GM18520 (cell line): ENCODE results near the gene UBE2E1.
A peak's percentile ranks its signal among the peaks of the same experiment; 100 is the strongest.
"Not testable (repeated sequence)": the region's sequence is repeated elsewhere in the genome, so short reads cannot be mapped to it uniquely, and the experiment has no call there.

Experiments
- ATAC-seq: cut with Tn5 transposase; IDR thresholded peaks from one replicate; pipeline ENCODE4 v1.9.1; 2021; ENCODE audit not compliant: unreplicated experiment

The UBE2E1 gene

GRCh38 chr3:23845326-23846216 is 39.8 kb downstream of the UBE2E1 start:
- no peak for ATAC-seq

- not testable (repeated sequence) for ATAC-seq
These were observed 43.7 kb downstream of the UBE2E1 start for GRCh38 chr3:23849462-23849861.

DNA sequence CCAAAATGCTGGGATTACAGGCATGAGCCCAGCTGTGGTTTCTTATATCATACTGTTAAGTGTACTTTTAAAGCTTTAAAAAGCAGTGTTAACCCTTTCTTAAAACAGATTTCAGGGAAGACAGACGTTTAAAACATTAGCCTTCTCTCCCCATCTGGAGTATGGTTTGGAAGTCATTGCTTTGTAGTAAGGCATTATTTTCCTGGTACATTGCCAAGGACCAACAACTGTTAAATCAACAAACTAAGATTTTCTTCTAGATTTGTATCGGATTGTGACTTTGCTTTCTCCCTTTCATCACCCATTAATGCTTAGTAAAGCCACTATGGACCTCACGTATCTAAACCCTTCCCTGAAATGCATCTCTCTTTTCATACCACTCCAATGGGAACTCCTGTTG is 50.5 kb downstream of the UBE2E1 start:
- ATAC-seq: no peak

- no peak for ATAC-seq
These were observed 53.4 kb downstream of the UBE2E1 start for GRCh38 chr3:23859012-23859743.

DNA sequence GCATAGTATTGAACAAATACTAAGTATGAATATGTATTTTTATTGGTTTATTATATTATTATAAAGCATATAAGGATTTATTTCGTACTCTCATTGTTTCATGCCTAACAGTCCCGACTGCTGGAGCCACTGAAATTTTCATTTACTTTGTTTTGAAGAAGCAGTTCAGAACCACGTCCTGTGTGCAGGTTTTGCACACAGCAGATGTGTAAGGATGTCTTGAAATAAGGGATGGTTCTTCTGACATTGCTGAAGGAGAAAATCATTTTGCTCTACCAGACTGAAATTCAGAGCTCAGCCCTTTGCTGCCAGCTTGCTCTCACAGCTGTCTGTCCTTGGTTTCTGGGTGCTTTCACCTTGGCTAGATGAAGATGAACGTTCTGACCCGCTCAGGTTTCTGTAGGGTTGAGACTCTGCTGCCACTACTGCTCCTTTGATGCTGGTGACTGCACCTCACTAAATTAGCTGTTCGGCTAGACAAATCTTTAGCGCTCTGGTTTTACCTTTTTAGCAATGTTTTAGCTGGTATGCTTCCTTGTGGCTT is 54.2 kb downstream of the UBE2E1 start:
- no peak for ATAC-seq

DNA sequence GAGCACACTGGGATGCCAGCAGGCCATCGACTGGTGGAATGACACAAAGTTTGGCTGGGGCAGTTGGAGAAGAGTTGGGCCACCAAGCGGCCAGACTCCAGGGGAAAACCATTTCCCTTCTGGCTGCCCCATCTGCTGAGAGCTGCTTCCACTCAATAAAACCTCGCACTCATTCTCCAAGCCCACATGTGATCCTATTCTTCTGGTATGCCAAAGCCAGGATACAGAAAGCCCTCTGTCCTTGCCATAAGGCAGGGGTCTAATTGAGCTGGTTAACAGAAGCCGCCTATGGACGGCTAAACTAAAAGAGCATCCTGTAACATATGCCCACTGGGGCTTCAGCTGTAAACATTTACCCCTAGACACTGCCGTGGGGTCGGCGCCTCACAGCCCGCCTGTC is 55.9 kb downstream of the UBE2E1 start:
- no peak for ATAC-seq

DNA sequence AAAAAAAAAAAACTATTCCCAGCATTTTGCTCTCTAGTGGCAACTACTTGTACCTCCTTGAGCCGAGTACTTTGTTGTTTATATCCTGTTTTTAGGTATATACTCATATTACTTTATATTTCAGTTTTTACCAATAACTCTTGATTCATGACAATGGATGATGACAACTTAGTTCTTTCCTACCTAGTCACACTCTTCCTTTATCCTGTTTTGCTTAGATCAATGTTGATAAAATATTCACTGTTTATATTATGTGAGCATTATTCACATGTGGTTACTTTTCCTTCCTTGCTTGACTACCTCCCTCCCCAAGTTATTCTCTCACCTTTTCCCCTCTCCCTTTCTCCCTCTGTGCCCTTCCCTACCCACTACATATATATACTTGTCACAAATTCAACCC is 57.3 kb downstream of the UBE2E1 start:
- ATAC-seq: no peak

DNA sequence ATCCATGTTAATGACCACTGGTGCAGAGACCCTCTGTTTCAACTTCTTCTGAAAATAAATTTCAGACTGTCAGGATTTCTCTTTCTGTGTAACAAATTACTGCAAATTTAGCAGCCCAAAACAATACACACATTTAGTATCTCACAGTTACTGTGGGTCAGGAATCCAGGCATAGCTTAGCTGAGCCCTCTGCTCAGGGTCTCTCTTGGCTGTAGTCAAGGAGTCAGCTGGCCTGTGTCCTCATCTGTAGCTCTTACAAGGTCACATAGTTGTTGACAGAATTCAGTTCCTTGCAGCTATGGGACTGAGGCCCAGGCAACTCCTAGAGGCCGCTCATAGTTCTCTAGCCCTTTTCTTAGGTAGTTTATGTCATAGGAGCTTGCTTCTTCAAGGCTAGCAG is 59.2 kb downstream of the UBE2E1 start:
- ATAC-seq: no peak

DNA sequence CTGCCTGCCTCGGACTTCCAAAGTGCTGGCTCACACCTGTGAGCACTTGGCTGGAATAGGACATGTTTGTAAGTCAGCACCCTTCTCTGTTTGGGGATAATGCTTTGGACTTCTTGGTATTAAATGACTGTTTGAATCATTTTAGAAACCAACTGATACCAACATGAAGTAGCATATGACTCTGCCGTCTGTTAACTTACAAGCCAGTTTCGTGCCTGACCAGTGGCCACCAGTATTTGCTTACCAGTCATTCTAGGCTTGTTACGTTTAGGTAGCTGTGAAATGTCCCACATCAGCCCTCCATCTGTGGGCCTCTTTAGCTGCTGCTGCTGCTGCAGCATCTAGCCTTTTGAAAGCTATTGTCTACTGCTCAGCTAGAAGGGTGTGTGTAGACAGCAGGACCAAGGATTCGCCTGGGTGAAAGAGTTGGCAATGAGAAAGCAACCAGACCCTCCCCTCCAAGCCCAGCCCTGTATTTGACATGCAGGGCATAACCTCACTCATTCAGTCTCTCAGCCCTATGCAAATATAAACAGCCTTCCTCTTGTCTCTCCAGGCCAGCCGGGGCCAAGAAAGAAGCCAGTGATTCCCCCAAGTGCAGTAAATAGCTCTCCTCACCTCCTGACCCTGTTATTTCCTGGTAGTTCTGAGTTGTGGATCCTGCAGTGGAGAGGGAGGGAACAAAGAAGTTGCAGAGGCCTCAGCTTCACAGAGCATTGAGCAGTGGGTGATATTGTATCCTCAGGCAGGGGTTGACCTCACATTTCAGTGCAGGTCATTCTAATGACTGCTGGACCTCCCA is 60.0 kb downstream of the UBE2E1 start:
- peak; percentile 96 for ATAC-seq

DNA sequence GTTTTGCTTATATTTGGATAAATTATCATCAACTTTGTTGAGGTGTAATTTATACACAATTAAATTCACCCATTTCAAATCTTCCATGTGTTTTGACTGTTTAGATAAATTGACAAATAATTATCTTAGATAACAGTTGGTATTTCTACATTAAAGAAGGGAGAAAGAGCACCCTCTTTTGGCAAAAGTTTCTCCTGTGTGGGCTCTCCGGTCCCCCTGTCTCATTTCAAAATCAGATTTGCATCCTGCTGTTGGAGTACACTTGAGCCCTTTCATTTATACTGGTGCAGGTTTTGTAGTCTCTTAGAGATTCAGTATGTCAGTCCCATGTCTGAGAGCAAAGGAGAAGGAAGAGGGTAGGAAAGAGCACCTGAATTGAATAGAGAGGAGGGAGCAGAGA is 61.6 kb downstream of the UBE2E1 start:
- ATAC-seq: no peak

DNA sequence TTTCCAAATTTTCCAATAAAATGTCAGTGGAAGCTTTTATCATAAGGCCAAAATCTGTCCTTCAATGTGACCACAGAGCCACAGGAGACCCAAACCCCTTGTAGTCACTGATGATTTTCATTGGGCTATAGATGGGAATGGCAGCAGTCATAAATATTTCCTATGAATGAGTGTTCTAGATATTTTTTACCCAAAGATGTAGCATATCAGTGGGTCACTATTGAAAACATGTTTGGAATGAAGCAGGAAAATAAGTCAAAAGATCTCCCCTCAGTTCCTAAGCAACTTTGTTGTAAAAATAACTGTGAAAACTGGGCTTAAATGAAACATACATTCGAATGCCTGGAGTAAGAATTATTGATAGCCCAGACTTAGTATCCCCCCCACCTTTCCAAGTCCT is 62.1 kb downstream of the UBE2E1 start:
- no peak for ATAC-seq

- ATAC-seq: no peak
These were observed 64.4 kb downstream of the UBE2E1 start for GRCh38 chr3:23869977-23870662.

GRCh38 chr3:23870663-23871043 is 64.9 kb downstream of the UBE2E1 start:
- not testable (repeated sequence) for ATAC-seq

GRCh38 chr3:23871361-23871760 is 65.6 kb downstream of the UBE2E1 start:
- ATAC-seq: not testable (repeated sequence)

GRCh38 chr3:23872330-23872729 is 66.6 kb downstream of the UBE2E1 start:
- no peak for ATAC-seq

- no peak for ATAC-seq
These were observed 68.2 kb downstream of the UBE2E1 start for GRCh38 chr3:23873941-23874340.

DNA sequence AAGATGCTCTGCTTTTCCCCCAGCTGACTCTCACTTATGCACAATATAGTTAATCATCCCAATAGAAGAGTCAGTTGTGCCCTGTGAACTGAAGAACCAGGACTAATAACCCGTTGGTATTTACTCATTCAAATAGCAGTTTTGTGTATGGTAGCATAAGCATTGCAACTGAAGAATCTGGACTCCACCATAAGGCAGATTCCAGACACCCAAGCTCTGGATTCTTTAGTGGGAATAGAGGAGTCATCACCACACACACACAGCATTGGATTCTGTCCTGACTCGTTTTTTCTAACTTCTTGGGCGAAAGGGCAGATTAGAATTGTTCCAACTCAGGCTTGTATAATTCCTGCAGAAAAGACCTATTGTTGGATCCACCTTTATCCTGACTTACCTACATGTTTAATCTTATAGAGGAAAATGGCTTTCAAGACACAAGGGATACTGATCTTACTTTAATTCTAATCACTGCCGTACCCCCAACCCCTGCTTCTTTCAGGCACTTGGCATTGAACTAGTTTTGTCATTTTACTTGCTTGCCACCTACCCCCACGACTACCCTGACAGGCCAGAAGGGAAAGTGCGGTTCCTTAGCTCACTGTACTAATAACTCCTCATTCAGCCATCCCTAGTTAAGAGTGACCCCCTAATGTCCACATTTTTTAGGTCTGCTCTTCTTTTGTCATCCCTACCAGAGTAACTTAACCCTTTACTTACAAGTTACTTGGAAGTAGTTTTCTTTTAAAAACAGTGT is 68.8 kb downstream of the UBE2E1 start:
- ATAC-seq: no peak

DNA sequence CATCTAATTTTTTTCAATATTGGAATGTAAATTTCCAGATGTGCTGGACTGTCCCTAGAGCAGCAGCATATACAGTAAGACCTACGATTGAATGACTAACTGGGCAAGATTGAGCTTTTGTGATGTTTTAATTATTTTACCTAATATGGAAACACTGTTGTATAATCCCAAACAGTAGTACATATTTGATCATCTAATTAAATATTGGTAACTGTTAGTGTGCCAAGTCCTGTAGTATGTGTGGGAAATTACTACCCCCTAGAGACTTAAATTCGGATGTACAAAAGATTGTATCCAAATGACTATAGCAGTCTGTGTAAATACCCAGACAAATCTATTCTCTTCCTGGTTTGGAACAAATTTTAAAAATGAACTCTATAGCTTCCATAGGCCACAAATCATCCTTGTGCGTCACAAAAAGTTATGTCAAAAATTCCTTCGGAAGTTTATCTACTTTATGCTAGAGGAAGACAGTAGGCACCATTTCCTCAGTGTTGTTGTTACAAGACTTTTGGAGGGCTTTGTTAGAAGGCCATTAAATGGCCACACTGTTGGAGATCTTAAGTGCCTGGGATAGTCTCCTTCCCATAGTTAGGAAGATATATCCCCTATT is 69.5 kb downstream of the UBE2E1 start:
- ATAC-seq: no peak

- no peak for ATAC-seq
These were observed 71.2 kb downstream of the UBE2E1 start for GRCh38 chr3:23876923-23877322.
